Endometrial microvascular endothelial cells (primary cell): ENCODE measurements around the gene SLC16A8. TPM values are rescaled to one million over a fixed set of nuclear protein-coding genes. Genes with fewer than 3 reads are reported as not detected.

Experiments used
- in situ Hi-C: cut with HindIII; loops from 2 replicates; pipeline ENCODE4 v1.10.0; 2017; ENCODE audit warnings: low sequenced_read_pairs, low pct_unique_long_range_greater_than_20kb; ENCODE audit errors: inconsistent ontology term
- total RNA-seq: library from RNA; depleted of rRNA; stranded (reverse); fragments of >200 nt; gene quantifications from one replicate; pipeline ENCODE4 v1.2.3, GENCODE V29; 2015; ENCODE audit errors: inconsistent ontology term

Gene SLC16A8
- total RNA-seq, 1 donor from 2014 or later, result not detected

DNA sequence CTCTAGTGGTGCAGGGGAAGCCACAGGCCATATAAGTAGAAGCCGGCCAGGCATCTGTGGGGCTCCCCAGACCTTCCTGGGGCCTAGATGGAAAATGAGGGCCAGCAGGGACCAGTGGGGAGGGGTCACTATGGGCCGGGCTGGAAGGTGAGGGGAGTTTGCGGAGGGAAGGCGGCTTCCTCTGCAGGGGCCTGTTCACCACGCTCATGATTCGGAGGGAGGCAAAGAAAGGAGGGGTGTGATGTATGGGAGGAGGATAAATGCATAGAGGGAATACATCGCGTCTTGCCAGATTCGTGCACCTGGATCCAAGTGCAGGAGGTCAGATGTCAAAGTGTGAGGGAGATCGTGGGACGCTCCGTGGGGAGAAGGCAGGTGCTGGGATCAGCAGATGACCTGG is 6.9 kb downstream of the SLC16A8 start:
- in situ Hi-C loops, result no loop called here

DNA sequence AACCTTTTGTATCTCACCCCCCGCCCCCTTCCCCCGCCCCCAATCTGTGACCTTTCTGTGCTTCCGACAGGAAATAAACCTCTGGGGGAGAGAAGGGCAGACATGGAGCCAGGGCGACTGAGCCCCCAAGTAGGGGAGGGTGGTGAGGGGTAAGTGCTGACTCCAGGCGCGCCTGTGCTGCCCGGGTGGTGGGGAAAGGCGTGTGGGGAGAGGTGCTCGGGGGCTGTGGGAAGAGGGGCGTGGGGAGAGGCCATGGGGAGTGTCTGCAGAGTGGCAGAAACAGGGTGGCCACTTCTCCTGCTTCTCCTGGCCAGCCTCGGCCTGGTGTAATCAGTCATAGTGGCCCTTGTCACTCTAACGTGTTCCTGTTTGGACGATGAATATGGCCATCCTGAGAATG is 8.0 kb downstream of the SLC16A8 start:
- in situ Hi-C loops, result no loop called here

DNA sequence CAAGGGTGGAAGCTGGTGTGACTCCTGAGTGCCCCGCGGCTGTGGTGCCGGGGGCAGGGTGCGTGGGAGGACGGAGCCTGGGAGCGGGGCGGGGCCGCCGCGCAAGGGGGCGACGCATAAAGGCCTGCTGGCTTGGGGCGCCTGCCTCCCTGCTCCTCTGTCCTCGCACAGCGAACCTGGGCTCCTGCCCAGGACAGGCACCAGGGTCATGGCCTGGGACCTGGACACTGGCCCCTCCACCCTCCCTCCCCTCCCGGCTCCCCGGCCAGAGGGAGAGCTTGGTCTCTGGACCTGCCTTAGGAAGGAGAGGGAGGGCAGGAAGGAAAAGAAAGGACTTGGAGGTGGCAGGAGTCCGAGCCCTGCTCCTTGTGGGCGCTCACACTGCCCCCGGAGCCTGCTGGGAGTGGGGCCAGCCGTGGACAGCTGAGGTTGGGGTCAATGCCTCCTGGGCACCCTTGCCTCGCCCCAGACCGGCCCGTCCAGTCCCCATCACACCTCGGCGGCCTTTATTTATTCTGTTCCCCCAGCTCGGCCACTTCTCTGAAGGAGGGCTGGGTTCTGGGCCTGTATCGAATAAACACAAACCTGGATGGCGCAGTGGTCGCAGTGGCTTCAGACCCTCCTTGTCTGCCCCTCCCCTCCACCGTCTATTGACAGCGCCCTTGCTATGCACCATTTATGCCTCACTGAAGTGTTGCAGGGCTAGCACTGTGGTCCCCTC is 8.7 kb downstream of the SLC16A8 start:
- in situ Hi-C loops, result no loop called here

DNA sequence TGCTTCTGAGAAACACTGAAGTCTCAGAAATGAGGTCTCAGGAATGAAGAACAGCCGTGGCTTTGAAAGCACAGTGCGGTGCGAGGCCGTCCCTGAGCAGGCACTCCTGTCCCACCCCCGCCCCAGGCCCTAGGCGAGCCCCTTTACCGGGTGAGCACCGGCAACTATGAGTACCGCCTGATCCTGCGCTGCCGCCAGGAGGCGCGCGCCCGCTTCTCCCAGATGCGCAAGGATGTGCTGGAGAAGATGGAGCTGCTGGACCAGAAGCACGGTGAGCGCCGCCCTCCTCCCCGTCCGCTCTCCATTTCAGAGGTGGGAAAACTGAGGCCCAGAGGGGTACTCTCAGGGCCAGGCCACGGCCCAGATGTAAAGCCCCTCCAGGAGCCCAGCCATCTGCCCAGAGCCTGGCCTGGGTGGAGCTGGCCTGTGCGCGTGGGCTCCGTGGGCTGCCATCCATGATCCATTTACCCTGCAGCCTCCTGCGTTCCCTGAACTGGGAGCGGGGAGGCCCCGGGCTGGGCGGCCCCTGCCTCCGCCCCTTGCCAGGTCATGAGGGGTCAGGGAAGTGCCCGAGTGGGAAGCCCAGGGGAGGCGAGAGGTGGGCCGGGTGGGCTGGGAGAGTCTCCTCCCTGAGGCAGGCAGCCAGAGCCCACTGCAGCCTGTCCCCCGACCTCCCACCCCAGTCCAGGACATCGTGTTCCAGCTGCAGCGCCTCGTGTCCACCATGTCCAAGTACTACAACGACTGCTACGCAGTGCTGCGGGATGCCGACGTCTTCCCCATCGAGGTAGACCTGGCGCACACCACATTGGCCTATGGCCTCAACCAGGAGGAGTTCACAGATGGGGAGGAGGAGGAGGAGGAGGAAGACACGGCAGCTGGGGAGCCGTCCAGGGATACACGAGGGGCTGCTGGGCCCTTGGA is 9.5 kb downstream of the SLC16A8 start:
- in situ Hi-C loops, result no loop called here

DNA sequence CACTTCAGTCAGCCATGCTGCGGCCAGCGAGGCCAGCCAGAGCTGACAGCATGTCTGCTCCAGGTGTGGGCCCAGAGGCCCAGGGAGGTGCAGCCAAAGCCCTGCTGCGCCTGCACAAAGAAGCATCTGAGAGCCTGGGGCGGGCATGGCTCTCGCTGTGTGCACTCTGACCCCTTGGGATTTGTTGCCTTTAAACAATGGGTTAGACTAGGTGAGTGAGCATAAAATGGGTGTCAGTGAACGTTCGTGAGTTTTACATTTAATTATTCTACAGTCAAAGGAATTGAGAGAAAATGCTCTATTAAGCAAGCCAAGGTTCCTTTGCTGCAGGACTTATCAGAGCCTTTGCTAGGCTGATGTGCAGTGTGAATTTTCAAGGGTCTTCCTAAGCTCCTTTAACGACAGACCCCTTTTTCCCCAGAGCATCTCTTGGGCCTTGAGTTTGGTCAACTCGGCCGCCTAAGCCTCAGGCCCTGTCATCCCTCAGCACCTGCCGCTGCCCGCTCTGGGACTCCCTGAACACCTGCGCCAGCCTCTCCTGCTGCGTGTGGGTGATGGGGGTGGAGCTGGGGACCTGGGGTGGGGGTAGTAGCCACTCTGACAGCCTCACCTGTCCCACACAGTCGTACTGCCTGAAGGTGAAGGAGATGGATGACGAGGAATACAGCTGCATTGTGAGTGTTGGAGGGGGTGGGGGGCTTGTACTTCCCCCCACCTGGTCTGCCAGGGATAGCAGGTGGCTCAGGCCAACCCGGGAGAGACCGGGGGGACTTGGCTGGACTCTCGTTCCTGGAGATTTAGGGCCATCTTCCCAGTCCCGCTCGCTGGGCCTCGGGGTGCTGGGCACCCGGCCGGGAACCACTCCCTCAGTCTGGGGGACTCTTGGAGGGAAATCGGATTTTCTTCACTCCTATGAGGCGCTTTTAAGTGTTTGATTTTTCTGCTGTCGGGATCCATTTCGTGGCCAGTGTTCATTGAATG is 10.5 kb downstream of the SLC16A8 start:
- in situ Hi-C loops, result no loop called here

DNA sequence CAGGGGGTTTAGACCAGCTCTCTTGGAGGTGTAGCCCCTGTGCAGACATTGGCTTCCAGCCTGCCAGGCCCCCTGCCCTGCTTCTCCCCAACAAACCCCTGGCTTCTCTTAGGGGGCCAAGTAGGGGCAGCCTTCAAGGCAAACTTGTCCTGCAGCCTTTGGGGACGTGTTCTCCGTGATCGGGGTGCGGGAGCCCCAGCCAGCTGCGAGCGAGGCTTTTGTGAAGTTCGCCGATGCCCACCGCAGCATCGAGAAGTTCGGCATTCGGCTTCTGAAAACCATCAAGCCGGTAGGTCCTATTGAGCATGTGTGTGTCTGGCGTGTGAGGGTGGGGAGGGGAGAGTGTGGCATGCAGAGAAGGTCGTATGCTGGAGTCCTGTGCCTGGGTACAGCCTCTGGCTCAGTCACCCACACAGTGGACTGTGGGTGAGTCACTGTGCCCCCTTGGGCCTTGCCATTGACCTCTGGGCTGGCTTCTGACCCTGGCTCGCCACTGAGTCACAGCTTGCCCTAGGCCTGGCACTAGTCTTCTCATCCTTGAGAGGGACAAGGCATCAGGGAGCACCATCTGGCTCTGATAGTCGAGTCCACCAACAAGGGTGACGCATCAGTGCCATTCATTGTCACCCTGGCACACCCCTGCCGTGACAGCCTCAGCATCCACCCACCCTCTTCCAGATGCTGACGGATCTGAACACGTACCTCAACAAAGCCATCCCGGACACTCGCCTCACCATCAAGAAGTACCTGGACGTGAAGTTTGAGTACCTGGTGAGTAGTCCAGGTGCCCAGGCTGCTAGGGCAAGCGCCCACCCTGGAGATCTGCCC is 11.4 kb downstream of the SLC16A8 start:
- in situ Hi-C loops, result no loop called here

DNA sequence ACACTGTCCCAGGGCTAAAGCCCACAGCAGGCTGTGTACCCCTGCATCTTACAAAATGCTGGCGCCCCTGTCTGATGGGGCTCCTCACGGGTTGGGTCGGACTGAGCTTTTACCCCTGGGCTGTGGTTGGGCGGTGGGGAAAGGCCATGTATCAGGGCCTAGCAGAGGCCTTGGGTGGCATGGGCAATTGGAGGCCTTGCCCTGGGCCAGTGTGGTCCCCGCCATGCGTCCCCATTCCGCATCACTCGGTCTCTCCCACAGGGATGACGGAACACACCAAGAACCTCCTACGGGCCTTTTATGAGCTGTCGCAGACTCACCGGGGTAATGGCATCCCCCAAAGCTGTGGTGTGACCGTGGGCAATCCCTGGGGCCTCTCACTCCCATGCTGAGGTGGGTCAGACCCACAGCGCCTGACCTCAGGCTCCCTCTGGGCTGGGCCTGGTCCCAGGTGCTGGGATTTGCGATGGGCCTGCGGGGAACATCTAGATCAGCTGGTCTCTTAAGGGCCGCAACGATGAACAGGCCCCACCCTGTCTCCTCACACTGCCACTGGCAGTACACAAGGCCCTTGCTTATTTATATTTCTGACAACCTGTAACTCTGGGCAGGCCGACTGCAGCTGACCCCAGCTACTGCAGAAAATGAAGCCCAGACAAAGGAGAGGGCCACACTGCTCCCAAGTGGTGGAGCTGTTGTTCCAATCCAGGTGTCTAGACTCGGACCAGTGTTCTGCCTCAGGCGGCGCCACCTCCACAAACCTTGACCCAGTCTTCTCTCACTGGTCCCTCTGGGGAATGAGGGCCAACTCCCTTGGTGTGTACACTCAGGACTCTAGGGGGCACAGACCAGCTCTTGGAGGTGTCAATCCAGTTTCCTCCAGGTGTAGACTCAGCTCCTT is 12.3 kb downstream of the SLC16A8 start:
- in situ Hi-C loops, result no loop called here

DNA sequence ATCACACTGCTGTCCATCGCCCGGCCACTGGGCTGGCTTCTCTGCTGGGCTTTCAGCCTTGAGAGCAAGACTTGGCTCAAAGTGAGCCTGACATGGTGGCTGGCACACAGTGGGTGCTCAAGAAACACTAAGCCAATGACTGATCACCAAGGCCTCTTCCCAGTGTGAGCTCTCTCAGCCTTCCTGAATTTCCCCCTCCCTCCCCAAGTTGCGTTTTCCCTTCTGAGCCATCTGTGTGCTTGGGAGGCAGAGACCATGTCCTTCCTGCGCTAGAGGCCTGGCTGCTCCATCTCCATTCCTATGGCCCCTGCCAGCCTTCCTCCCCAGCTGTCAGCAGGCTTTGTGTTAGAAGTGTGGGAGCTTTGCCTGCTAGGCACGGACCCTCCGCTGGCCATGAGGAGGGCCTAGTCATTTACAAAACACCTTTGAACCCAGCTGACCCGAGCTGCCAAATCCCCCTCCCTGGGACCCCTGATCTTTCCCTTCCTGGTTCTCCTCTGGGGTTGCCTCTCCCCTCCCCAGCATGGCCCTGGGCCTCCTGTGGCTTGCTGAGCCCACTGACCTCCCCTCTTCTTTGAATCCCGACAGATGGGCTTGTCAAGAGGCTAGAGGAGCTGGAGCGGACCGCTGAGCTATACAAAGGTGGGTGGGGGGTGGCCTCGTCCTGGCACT is 13.6 kb downstream of the SLC16A8 start:
- in situ Hi-C loops, result no loop called here

DNA sequence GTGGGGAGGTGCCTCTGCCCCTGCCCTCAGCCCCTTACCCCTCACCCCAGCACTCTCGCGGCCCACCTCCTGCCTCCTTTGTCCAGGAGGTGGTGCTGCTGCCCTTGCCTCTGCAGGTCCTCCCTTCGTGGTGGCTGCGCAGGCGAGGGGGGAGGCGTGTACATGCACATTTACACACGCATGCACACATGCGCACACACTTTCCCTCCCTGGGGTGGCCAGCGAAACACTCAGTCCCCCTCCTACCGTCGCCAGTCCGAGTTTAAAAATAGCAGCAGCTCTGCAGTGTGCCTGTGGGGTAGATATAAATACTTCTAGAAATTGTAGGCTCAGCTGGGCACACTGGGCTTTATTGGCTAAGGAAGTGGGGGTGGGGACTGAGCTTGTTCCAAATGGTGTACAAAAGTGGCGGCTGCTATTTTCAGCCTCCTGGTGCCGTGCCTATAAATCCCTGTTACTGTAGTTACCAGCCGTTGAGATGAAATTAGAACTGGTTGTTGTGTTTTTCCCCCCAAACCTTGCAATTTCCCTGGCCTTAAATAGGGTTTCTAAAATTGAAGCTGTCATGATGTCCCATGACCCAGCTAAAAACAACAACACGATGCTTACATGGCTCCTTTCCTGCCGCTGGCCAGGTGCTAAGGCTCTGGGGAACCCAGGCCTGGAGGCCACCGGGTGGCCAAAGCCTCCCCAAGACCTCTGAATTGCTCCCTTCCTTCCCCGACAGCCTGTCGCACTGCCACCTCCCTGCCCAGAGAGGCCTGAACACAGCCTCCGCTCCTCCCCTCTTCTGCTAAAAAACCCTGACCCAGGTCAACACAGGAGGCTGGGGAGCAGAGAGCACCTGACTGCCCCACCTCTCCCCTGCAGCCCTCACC is 14.4 kb downstream of the SLC16A8 start:
- in situ Hi-C loops, result no loop called here

DNA sequence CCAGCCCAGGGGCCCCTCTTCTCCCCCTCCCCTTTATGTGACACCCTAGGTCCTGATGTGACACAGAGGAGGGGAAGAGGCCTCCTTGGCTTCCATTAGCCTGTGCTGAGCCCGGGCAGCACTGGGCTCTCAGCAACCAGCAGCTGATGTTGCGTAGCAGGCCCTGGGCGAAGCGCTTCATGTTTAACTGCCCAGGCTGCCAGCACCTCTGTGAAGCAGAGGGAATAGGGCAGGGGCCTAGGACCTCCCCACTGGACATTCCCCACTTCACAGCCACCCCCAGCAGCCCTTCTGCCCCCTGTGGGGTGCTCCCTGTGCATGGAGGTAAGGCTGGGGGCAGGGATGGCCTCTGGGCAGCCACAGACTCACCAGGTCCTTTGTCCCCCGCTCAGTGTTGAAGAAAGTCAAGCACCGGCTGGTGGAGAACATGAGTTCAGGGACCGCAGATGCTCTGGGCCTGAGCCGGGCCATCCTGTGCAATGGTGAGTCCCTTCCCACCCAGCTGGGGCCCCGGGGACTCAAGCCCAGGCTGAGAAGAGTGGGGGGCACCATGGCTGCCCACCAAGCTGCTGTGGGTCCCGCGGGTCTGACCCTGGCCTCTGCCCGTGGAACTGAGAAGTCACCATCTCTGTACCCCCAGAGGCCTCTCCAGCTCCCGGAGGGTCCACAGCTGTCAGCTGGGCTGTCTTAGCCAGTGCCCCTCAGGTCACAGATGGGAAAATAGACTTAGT is 15.2 kb downstream of the SLC16A8 start:
- in situ Hi-C loops, result no loop called here

DNA sequence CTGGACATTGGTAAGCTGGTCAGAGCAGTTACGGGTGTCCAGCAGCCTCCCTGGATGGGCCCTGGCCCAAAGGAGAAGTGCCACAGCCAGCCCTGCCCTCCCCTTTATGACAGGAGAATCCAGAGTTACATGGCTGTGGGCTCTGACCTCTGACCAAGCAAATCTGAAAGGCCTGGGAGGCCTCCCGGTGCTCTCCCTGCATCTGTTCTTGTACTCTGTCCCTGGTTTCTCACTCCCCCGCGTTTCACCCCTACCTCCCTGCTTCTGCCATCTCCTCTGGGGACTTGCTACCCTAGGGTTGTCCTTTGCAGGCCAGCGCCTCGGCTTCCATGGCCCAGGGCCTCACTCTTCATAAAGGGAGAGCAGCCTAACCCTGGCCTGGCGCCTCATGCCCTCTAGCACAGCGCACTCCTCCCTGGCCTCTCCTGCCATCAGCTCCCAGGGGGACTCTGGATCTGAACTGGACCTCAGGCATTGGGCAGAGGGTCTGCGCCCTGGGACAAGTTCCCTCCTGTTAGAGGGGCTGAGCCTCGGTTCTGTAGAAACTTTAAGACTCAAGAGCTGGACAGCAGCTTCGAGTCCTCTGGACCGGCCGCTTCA is 16.1 kb downstream of the SLC16A8 start:
- in situ Hi-C loops, result no loop called here

DNA sequence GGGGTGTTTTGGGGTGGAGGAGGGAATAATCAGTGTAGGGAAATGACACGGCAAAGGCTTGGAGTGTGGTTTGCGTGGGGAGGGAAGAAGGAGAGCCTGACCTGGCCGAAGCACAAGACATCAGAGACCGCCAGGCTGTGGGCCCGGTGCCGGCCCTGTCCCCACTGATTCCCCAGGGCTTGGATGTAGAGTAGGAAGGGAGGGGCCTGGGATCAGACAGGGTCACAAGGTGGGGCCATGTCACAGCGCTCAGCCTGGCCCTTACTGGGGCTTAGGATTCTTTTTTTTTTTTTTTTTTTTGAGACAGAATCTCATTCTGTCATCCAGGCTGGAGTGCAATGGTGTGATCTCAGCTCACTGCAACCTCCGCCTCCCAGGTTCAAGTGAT is 17.0 kb downstream of the SLC16A8 start:
- in situ Hi-C loops, result no loop called here

DNA sequence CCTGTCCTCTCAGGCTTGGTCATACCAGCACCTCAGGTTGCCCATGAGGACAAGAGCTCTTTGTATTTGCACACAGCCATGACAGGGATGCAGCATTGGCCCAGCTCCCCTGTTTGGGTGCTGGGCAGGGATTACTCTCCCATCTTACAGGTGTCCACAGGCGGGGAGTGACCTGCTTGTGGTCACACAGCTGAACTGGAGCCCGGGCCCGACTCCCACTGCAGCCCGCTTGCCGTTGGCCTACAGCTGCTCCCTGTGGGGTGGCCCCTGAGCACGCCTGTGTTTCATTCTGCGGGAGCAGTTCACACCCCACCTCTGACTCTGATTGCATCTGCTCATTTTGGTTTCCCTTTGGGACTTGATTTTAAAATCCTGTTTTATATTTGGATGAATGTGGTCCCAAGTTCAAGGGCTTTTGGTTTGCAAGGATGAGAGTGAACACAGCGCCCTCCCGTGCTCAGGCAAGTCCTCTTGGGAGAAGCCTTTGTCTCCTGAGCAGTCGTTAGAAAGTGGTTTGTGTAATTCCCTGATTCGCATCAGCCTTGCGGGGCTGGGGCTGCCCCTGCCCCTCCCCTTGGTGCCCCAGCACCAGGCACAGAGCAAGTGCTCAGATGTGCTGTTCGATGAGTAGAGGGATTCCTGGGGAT is 17.5 kb downstream of the SLC16A8 start:
- in situ Hi-C loops, result no loop called here

DNA sequence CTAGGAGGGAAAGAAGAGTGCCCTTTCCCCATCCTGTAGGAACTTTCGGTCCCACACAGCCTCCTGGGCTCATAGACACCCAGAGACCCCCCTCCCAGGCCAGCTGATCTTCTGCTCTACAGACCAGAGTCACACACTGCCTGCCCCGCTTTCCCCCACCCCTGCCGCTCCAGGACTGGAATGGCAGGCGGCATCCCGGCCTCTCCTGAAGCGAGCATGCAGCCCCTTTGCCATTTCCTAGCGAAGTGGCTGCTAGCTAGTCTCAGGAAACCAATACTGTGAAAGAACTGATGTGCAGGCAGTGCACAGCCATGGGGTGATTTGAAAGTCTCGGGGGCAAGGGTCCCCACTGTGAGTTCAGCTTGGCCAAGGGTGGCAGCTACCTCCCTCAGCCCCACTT is 18.4 kb downstream of the SLC16A8 start:
- in situ Hi-C loops, result no loop called here

DNA sequence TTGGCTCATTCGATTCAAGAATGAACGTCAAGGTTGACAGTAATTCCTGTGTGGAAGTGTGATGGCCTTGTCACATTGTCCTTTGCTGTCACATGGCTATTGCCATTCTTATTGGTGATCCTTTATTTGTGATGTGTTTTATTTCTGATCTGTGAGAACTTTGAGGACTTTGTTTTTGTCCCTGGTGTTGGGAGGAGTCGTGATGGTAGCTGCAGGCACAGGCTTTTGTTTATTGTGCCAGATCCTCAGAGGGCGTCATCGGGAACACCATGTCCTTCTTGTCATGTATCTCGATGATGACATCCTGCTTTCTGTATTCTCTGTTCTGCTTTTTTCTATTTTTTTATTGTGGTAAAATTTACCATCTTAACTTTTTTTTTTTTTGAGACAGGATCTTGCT is 21.2 kb downstream of the SLC16A8 start:
- in situ Hi-C loops, result no loop called here
